Measurements from ENCODE around the gene CLDN3.
"Not testable (repeated sequence)": the region's sequence is repeated elsewhere in the genome, so short reads cannot be mapped to it uniquely, and the experiment has no call there.

CLDN3 gene

GRCh38 chr7:73736885-73737284, 33.2 kb downstream of the CLDN3 start:
- no peak for DNase-seq

GRCh38 chr7:73735528-73735905, 34.6 kb downstream of the CLDN3 start:
- DNase-seq, result no peak

- DNase-seq, result peak; percentile 90
These were observed 35.2 kb downstream of the CLDN3 start for GRCh38 chr7:73734619-73735527.

- no peak for DNase-seq
These were observed 37.7 kb downstream of the CLDN3 start for GRCh38 chr7:73732397-73732796.

GRCh38 chr7:73730485-73730884, 39.6 kb downstream of the CLDN3 start:
- DNase-seq, result no peak

- no peak for DNase-seq
These were observed 41.5 kb downstream of the CLDN3 start for GRCh38 chr7:73728551-73728950.

- DNase-seq, result no peak
These were observed 42.1 kb downstream of the CLDN3 start for GRCh38 chr7:73727952-73728351.

GRCh38 chr7:73726083-73726466, 44.0 kb downstream of the CLDN3 start:
- DNase-seq, result no peak

- DNase-seq, result no peak
These were observed 46.3 kb downstream of the CLDN3 start for GRCh38 chr7:73723813-73724212.

- DNase-seq, result no peak
These were observed 47.3 kb downstream of the CLDN3 start for GRCh38 chr7:73722785-73723184.

GRCh38 chr7:73722182-73722581, 47.9 kb downstream of the CLDN3 start:
- DNase-seq, result not testable (repeated sequence)

- peak; percentile 15 for DNase-seq
These were observed 48.7 kb downstream of the CLDN3 start for GRCh38 chr7:73721377-73721817.

GRCh38 chr7:73720443-73720842, 49.6 kb downstream of the CLDN3 start:
- not testable (repeated sequence) for DNase-seq

- no peak for DNase-seq
These were observed 50.3 kb downstream of the CLDN3 start for GRCh38 chr7:73719806-73720169.

All from DMS153 (cell line).